Measurements from ENCODE around the gene HSD17B13. TPM values are rescaled to one million over a fixed set of nuclear protein-coding genes. Genes with fewer than 3 reads are reported as not detected.
A peak's percentile ranks its signal among the peaks of the same experiment; 100 is the strongest.
"Not testable (repeated sequence)": the region's sequence is repeated elsewhere in the genome, so short reads cannot be mapped to it uniquely, and the experiment has no call there.

Gene HSD17B13
- polyA plus RNA-seq, 4 donors, result 0.29 to 0.58 (median 0.42) TPM

DNA sequence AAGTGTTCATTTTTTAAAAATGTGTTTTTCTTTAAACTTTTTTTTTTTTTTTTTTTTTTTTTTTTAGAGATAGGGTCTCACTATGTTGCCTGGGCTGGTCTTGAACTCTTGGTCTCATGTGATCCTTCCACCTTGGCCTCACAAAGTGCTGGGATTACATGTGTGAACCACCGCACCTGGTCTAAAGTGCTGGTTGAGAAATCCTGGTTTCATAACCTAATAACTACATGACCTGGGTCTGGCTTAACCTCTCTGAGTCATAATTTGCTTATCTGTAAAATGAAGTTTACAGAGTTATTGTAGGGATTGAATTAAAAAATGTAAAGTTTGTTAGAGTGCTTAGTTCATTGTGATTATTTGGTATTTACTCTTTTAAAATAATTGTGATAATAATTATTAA is 5.2 kb downstream of the HSD17B13 start:
- DNase-seq (ENCODE audit: low read depth in 4 of 4, low spot score in 3 of 4), result no peak

DNA sequence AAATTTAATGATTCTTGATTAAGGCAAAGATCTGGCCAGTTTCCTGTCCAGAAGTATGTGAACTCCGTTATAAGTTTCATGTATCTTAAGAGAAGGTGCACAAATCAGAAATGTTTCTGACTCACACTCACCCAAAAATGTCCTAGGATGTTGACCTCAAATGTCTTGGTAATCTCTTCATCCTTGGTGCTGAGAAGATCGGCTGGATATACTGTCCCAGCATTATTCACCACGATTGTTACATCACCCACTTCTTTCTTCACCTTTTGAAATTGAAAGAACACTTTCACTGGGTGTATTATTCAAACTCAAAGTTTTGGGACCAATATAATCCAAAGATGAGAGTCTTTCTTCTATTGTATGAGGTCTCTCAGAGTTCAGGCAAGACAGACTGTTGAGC is 5.7 kb downstream of the HSD17B13 start:
- DNase-seq (ENCODE audit: low read depth in 4 of 4, low spot score in 3 of 4), result no peak

DNA sequence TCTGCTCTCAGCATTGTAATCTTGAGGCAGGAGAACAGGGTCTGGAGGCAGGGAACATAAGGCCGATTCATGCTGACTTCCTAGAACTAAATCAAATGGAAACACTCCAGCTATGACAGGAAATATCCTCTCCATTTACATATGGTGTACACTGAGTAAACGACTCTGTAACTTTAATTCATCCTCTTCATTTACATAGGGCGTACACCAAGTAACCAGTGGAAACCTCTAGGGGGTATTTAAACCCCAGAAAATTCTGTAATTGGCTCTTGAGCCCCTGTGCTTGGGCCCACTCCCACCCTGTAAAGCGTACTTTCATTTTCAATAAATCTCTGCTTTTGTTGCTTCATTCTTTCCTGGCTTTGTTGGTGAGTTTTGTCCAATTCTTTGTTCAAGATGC is 7.7 kb downstream of the HSD17B13 start:
- not testable (repeated sequence) for DNase-seq (ENCODE audit: low read depth in 4 of 4, low spot score in 3 of 4)

DNA sequence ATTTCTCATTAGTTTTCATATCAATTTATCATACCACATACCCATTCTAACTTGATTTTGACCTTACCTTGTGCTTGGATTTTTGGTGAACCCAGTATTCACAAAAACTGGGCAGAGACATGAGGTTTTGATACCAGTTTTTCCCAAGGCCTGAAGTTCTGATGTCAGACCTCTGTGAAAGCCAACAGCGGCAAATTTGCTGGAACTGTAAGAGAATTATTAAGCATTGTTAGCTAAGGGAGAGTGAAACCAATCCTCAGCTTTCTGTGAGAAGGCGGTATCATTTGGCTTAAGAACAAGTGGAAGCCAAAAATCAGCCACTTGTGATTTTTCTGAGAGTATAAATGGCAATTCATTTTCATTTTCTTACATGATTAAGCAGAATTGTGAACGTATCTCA is 8.9 kb downstream of the HSD17B13 start:
- DNase-seq (ENCODE audit: low read depth in 4 of 4, low spot score in 3 of 4), result no peak

DNA sequence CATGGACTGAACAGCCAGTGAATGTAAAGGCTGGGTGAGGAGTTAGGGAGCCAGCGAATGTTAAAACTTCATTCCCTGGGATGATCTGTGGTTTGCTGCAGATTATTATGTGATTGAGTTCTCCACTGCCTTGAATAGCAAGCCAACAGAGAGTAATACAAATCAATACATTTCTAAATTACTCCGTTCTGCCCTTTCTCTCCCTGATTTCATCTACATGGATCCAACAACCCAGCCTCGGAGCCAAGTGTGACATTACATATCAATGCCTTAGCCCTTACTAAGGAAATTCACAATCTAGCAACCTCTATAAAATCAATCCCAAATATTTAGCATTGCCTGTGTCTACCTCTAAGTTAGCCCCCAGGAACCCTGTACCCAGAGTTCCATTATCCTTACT is 11.0 kb downstream of the HSD17B13 start:
- DNase-seq (ENCODE audit: low read depth in 4 of 4, low spot score in 3 of 4), result no peak

DNA sequence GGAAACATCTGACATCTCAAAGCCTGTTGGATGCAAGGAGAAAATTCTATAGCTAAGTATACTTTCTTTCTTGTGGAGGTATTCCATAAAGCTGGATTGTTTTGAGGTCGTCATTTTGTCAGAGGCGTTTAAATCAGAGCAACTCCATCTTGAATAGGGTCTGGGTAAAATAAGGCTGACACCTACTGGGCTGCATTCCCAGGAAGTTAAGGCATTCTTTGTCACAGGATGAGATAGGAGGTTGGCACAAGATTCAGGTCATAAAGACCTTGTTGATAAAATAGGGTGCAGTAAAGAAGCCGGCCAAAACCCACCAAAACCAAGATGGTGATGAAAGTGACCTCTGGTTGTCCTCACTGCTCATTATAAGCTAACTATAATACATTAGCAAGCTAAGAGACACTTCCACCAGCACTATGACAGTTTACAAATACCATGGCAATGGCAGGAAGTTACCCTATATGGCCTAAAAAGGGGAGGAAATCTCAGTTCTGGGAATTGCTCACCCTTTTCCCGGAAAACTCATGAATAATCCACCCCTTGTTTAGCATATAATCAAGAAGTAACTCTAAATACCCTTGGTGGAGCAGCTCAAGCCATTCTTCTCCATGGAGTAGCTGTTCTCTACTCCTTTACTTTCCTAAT is 11.9 kb downstream of the HSD17B13 start:
- no peak for DNase-seq (ENCODE audit: low read depth in 4 of 4, low spot score in 3 of 4)

DNA sequence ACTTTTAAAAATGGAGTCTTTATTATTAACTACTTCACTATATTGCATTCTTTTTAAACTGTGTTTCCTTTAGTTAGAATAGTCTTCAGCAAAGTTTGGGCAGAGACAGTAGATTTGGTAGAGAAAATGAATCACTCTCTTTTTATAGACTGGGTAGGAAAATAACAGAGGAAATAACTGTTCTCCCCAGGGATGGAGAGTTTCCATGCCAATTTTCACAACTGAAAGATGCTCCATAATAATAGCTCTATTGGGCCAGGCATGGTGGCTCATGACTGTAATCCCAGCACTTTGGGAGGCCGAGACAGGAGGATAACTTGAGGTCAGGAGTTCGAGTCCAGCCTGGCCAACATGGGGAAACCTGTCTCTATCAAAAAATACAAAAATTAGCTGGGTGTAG is 13.1 kb downstream of the HSD17B13 start:
- no peak for DNase-seq (ENCODE audit: low read depth in 4 of 4, low spot score in 3 of 4)

DNA sequence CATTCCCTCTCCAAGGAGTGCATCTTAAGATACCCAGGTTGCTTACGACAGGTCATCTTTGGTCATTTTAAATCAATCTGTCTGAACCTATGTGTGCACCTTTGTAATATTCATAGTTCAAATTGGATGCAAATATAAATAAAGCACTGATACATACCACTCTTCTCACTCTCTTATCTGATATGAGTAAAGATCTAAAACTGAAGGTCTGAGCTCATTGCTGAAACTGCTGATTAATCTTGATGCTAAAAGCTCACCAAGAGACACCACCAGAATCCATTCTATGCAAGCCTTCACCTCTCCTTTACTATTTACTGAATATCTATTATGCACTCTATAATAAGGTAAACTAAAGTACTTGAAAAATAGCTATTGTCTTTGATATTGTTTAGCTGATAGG is 16.6 kb downstream of the HSD17B13 start:
- DNase-seq (ENCODE audit: low read depth in 4 of 4, low spot score in 3 of 4), result no peak

DNA sequence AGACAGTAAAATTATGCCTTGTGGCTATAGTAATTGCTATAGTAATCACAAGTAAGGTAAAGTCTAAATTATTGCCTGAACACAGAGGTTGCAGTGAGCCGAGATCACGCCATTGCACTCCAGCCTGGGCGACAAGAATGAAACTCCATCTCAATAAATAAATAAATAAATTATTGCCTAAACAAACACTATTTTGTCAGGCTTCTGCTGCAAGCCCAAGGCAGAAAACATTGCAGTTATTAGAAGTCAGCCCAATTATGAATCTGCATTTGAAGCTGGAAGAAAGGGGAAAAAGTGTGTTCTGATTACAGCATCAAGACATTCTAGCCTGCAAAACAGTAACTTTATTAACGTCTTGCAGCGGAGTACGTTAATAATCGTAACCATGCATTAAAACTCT is 17.1 kb downstream of the HSD17B13 start:
- DNase-seq (ENCODE audit: low read depth in 4 of 4, low spot score in 3 of 4), result no peak

DNA sequence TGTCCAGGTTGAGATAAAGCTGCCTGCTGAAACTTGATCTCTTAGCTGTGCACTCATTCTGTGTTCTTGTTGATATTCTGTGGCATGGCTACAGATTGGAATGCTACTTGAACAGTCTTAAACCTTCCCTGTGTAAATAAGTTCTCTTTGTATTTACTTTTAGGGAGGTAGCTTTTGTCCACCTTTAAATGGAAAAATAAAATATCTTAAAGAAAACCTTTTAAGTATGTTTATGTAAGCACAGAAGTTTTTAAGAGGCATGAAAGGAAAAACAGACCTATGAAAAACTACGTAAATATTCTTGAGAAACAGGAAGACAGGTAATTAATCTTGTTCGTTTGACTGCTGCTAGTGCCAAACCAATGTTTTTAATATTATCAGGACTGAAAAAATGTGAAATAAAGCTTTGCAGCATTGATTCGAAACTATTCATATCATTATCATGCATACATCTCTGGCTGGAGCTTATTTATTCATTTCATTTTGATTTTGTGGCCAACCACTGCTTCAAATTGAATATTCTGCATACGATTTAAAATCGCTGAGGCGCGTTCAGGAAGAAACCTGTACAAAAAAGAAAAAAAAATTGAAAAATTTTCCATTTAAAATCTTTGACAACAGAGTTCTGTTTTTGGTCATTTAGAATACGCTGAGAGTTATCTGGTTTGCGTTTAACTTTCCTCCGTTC is 17.8 kb downstream of the HSD17B13 start:
- DNase-seq (ENCODE audit: low read depth in 4 of 4, low spot score in 3 of 4), result no peak

DNA sequence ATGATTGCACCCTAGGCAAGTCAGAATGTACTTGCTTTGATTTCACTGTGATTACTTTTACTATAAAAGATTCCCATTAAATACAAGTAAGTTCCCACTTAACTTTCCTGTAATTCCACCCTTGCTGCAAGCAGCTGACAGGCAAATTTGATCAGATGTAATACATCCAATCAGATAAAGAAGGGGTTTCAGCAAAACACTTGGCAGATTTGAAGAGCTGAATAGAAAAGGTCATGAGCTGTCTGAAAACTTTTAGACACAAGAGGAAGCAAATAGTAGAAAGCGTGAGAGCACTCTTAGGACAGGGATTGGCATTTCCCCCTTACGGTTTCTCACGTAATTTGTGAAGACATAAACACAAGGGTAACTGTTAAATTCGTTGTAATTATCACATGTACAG is 22.8 kb downstream of the HSD17B13 start:
- no peak for DNase-seq (ENCODE audit: low read depth in 4 of 4, low spot score in 3 of 4)

DNA sequence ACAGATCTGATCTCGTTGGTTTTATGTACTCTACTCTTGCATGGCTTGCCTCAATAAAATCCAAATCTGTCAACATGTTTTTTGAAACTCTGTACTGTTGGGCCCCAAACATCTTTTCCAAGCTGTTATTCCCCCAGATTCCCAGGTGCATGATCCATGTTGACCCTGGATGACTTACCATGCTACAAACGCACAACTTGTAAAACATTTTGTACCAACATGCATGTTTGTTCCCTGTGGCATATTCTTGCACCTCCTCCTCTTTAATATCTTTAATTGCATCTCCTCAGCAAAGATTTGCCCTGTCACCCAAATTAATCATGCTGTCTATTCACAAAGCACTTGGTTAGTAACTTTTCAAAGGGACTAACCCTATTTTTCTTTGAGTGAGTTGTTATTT is 24.3 kb downstream of the HSD17B13 start:
- no peak for DNase-seq (ENCODE audit: low read depth in 4 of 4, low spot score in 3 of 4)

DNA sequence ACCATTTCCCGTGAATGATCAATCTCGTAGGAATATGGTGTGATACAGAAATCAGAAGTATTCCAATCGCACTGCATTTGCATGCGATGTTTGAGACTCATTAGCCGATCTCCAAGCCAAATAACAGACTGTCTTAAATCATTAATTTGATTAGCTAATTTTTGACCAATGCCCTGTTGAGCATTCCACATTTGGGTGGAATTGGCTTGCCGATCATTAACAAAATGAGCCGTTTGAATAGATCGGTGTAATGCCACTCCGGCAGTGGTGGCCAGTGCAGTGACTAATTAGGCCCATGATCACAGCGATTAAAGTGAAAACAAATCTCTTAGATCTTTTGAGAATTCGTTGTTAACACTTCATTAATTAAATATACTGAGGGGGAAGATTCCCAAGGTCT is 27.8 kb downstream of the HSD17B13 start:
- not testable (repeated sequence) for DNase-seq (ENCODE audit: low read depth in 4 of 4, low spot score in 3 of 4)

DNA sequence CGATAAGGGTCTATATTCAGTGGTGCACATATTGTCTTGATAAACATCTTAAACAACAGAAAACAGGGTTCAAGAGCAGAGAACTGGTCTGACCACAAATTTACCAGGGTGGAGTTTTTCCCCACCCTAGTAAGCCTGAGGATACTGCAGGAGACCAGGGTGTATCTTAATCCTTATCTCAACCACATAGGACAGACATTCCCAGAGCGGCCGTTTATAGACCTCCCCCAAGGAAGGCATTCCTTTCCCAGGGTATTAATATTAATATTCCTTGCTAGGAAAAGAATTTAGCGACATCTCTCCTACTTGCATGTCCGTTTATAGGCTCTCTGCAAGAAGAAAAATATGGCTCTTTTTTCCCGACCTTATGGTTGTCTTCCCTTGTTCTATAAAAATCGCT is 28.8 kb downstream of the HSD17B13 start:
- DNase-seq (ENCODE audit: low read depth in 4 of 4, low spot score in 3 of 4), result not testable (repeated sequence)

DNA sequence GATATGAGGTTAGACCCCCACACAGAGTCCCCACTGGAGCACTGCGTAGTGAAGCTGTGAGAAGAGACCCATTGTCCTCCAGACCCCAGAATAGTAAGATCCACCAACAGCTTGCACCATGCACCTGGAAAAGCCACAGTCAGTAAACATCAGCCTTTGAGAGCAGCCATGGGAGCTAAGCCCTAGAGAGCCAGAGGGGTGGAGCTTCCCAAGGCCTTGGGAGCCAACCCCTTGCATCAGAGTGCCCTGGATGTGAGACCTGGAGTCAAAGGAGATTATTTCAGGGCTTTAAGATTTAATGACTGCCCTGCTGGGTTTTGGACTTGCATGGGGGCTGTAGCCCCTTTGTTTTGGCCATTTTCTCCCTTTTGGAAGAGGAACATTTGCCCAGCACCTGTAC is 35.7 kb downstream of the HSD17B13 start:
- no peak for DNase-seq (ENCODE audit: low read depth in 4 of 4, low spot score in 3 of 4)

DNA sequence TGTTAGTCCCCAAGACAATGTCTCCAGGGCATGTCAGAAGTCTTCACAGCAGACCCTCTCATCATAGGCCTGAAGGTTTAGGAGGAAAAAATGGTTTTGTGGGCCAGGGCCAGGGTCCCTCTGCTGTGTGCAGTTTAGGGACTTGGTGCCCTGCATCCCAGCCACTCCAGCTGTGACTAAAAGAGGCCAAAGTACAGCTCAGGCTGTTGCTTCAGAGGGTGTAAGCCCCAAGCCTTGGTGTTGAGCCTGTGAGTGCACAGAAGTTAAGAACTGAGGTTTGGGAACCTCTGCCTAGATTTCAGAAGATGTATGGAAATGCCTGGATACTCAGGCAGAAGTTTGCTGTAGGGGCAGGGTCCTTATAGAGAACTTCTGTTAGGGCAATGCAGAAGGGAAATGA is 38.4 kb downstream of the HSD17B13 start:
- DNase-seq (ENCODE audit: low read depth in 4 of 4, low spot score in 3 of 4), result not testable (repeated sequence)

DNA sequence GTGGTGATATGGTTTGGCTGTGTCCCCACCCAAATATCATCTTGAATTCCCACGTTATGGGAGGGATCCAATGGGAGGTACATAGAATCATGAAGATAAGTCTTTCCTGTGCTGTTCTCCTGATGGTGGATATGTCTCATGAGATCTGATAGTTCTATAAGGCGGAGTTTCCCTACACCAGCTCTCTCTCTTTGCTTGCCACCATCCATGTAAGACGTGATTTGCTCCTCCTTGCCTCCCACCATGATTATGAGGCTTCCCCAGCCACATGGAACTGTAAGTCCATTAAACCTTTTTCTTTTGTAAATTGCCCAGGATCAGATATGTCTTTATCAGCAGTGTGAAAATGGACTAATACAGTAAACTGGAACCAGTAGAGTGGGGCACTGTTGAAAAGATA is 39.5 kb downstream of the HSD17B13 start:
- DNase-seq (ENCODE audit: low read depth in 4 of 4, low spot score in 3 of 4), result no peak

DNA sequence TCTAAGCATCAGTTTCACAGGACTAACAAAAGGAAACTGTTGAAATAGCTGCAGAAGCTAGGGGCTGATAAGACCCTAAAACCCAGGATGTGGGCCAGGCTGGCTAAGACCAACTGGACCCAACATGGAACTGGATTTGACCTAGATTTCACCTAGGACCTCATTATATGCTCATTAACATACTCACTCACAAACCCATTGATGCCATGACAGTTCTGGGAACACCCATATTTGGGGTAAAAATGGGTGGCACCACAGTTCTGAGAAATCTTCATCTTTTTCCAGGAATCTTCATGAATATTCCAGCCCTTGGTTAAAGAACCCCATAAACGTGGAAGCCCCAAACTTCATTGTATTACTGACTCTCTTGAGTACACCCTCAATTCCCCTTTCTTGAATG is 41.1 kb downstream of the HSD17B13 start:
- DNase-seq (ENCODE audit: low read depth in 4 of 4, low spot score in 3 of 4), result no peak

DNA sequence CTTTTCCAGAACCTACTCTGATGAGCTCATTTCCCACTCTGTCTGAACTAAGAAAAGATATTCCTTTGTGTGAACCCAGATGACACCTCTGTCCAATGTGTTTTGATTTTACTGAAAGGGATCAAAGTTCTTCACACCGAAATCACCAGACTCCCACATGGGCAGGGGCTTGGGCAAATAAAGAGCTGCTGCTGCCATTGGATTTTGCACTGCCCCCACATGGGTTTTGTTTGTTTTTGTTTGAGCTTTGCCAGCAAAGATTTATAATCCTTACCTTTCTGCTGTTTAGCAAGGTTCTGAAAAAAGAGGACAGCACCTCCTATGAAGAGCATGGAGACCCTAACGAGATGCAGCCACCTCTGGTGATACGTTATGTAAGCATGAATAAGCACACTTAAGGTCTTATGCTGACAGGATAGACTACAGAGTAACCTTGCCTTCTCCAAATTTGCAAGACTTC is 44.3 kb downstream of the HSD17B13 start:
- DNase-seq (ENCODE audit: low read depth in 4 of 4, low spot score in 3 of 4), result peak in 2 of 4 donors; percentile 14 to 22

DNA sequence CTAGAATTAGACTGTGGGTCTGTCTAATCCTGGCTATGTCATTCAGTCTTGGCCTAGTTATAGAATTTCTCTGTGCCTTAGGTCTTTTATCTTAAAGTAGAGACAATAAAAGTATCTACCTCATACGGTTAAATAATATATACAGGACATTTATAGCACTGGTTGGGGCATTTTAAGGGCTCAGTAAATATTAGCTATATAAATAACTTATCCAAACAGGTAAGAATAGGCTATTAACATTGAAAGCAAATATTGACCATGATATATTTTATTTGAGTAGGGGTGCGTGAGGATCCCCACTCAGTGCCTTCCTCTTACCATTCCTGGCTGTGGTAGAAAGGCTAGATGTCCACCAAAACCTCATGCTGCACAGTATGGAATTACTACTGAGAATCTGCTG is 47.4 kb downstream of the HSD17B13 start:
- no peak for DNase-seq (ENCODE audit: low read depth in 4 of 4, low spot score in 3 of 4)

DNA sequence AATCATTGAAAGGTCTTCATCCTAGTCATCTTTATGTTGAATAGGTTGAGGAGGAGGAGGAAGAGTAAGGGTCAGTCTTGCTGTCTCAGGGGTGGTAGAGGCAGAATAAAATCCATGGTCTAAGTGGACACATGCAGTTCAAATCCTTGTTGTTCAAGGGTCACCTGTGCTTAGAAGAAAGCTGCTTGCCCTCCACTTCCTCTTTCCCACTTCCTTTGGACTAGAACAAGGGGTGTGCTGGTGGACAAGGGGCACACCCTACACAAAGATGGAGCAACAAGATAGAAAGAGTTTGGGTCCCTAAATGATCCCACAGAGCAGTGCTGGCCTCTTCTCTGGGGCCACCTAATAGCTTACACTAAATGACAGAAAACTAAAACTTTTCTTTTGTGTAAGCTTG is 47.9 kb downstream of the HSD17B13 start:
- DNase-seq (ENCODE audit: low read depth in 4 of 4, low spot score in 3 of 4), result no peak

DNA sequence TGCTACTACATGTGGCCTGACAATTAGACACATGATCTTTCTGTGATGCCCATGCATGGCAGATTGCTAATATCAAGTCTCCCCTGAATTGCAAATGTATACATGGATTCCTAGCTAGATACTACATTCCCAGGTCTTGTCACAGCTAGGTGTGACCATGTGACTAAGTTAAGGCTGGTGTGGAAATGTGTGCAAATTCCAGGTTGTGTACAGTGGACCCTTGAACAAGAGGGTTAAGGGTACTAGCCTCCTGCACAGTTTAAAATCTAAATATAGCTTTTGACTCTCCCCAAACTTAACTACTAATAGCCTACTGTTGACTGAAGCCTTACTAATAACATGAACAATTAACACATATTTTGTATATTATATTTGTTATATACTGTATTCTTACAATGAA is 48.4 kb downstream of the HSD17B13 start:
- DNase-seq (ENCODE audit: low read depth in 4 of 4, low spot score in 3 of 4), result no peak

DNA sequence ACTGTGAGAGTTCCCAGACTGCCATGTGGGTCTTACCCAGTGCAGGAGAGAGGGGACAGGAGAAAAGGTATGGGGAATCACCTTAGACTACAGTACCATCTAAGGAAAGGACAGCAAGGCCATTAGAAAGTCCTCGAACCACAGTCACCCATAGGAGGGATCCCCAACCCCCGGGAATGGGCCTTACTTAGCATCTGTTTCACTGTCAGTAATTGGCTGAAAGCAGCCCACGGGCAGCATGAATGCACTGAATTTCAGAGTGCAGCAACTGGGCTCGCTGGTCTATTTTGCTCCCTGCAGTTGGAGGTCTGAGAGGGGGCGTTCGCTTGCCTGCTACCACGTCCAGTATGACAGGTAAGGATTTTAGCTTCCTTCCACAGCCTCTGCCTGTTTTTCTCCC is 51.9 kb downstream of the HSD17B13 start:
- no peak for DNase-seq (ENCODE audit: low read depth in 4 of 4, low spot score in 3 of 4)
